Ovary (tissue), 9 donors: ENCODE data around the gene ATP6AP1. TPM values are rescaled to one million over a fixed set of nuclear protein-coding genes. Genes with fewer than 3 reads are reported as not detected.

Experiments
- DNase-seq, 5 donors: peaks; one replicate each; pipeline ENCODE4 v3.0.0-alpha.2; 2019 to 2020
- H3K27ac ChIP-seq, 2 donors: fragments of 200-600 bp; one replicate each; pipeline versions ENCODE4 v1.5.1 to v1.8.0; 2019 to 2022
- H3K27me3 ChIP-seq: fragments of 200-600 bp; one replicate; pipeline ENCODE4 v1.8.0; 2022
- H3K36me3 ChIP-seq: fragments of 200-600 bp; sonication (generic); one replicate; pipeline ENCODE4 v1.5.1; 2019
- H3K4me1 ChIP-seq: one replicate; pipeline ENCODE4 v1.8.1; 2013; ENCODE audit warnings: mild to moderate bottlenecking, moderate library complexity; ENCODE audit not compliant: insufficient read depth
- H3K4me3 ChIP-seq: fragments of 200-600 bp; sonication (generic); one replicate; pipeline ENCODE4 v1.5.1; 2017
- H3K9me3 ChIP-seq, 2 donors: fragments of 200-600 bp in 1 of 2; sonication (generic) in 1 of 2; one replicate each; pipeline versions ENCODE4 v1.5.1 to v1.8.1; 2013 to 2019; ENCODE audit warnings: mild to moderate bottlenecking in 1 of 2, moderate library complexity in 1 of 2
- CTCF ChIP-seq, 3 donors: fragments of 450-650 bp in 2 of 3; fragments of 200-600 bp in 1 of 3; IDR thresholded peaks; one replicate each; pipeline versions ENCODE4 v1.5.1 to v1.8.0; 2016 to 2022; ENCODE audit warnings: antibody characterized with exemption in 3 of 3, mild to moderate bottlenecking in 1 of 3
- EP300 ChIP-seq: sonication (generic); formaldehyde crosslinking; IDR thresholded peaks from one replicate; pipeline ENCODE4 v1.6.1; 2017; ENCODE audit warnings: antibody characterized with exemption
- POLR2A ChIP-seq: fragments of 450-650 bp; IDR thresholded peaks from one replicate; pipeline ENCODE4 v1.6.1; 2017; ENCODE audit warnings: antibody characterized with exemption, mild to moderate bottlenecking, moderate library complexity
- WGBS, 3 donors: extraction: QIAGEN DNeasy Blood & Tissue Kit in 1 of 3; methylation state at CpG; one replicate each; pipeline versions ENCODE4 v1.1.5 to v1.1.7; 2013 to 2017; 5-methylcytosine and 5-hydroxymethylcytosine counted together
- intact Hi-C, 4 donors: fragments of 100-400 bp; cut with DNase I; formaldehyde crosslinking; loops; one replicate each; pipeline versions ENCODE4 v1.11.0 to v1.15.1; 2022 to 2023
- polyA plus RNA-seq, 2 donors: library from polyadenylated mRNA; stranded (reverse); fragments of 200-250 nt in 1 of 2; fragments of 350-450 nt in 1 of 2; fragmentation: Illumina TruSeq in 1 of 2; extraction: RNeasy Lipid Tissue Mini Kit (QIAGEN cat#74804) in 1 of 2; gene quantifications; one replicate each; pipeline ENCODE4 v1.2.3, GENCODE V29; 2013 to 2014
- total RNA-seq, 7 donors: library from RNA; depleted of rRNA in 2 of 7; stranded (reverse); fragments of >200 nt in 2 of 7; fragmentation: NEBNext Ultra II Directional in 3 of 7; extraction: Animal tissue kit (Norgen Biotek cat#: 25700) in 3 of 7; gene quantifications; one replicate each; pipeline versions ENCODE4 v1.1.0 to v1.2.4, GENCODE V29; 2016 to 2023
- donor health status: DM: no; HTN: no; CAD: no; lungs with moderate emphysema.
- donor health status: DM: no; HTN: no; CAD: no.
- donor health status: Bipolar disorder and iron deficiency.
- donor health status: DM: yes; HTN: yes; CAD: no.
- donor health status: DM: no; HTN: no; CAD: no.
- donor health status: DM: yes; HTN: yes; CAD: no.

ATP6AP1 gene
- total and polyA plus RNA-seq, 9 donors: 29.6 to 77.8 (median 58.6) TPM

GRCh38 chrX:154417157-154417556 is 11.3 kb upstream of the ATP6AP1 start:
- Histone ChIP-seq H3K9me3 (no peaks in the 10 kb centered on the region), H3K36me3 (no peaks in the 10 kb centered on the region), H3K4me1 (no peaks in the 10 kb centered on the region), H3K27me3 (no peaks in the 10 kb centered on the region), H3K27ac (no peak overlapping the region), H3K4me3 (no peak overlapping the region)
- TF ChIP-seq EP300 (no peak), CTCF (IDR thresholded peaks at IDR 0.05) (no peak), POLR2A (no peak)
- intact Hi-C loops: no loop called here
- WGBS, 3 donors: 66 to 71% (median 68%) methylated on average over 7 of the region's 7 CpGs
- DNase-seq: no peak

- WGBS, 3 donors: 80 to 90% (median 80%) methylated on average over 8 of the region's 8 CpGs
- H3K9me3 ChIP-seq: no peaks in the 10 kb centered on the region
- intact Hi-C loops: no loop called here
- H3K4me3 ChIP-seq: no peak overlapping the region
- H3K27ac ChIP-seq: no peak overlapping the region
- H3K4me1 ChIP-seq: no peaks in the 10 kb centered on the region
- DNase-seq: no peak
- H3K27me3 ChIP-seq: no peaks in the 10 kb centered on the region
- H3K36me3 ChIP-seq: no peaks in the 10 kb centered on the region
- TF ChIP-seq POLR2A: no peak
Observed at GRCh38 chrX:154419189-154419588, 9.3 kb upstream of the ATP6AP1 start.

- Histone ChIP-seq H3K9me3 (no peaks in the 10 kb centered on the region), H3K36me3 (no peaks in the 10 kb centered on the region), H3K27ac (no peak overlapping the region), H3K4me1 (no peaks in the 10 kb centered on the region), H3K4me3 (no peak overlapping the region), H3K27me3 (no peaks in the 10 kb centered on the region)
- WGBS, 3 donors: 67 to 70% (median 70%) methylated on average over 19 of the region's 19 CpGs
- DNase-seq: no peak
- intact Hi-C loops: no loop called here
- TF ChIP-seq POLR2A: no peak
- TF ChIP-seq CTCF (IDR thresholded peaks at IDR 0.05): no peak
- TF ChIP-seq EP300: no peak
Observed at GRCh38 chrX:154419688-154420401, 8.6 kb upstream of the ATP6AP1 start.

GRCh38 chrX:154420402-154420756 is 8.1 kb upstream of the ATP6AP1 start:
- Histone ChIP-seq H3K27ac (no peak overlapping the region), H3K9me3 (no peaks in the 10 kb centered on the region), H3K4me1 (no peaks in the 10 kb centered on the region), H3K36me3 (no peaks in the 10 kb centered on the region), H3K4me3 (no peak overlapping the region), H3K27me3 (no peaks in the 10 kb centered on the region)
- peak in 1 of 5 donors; percentile 4 for DNase-seq
- TF ChIP-seq EP300 (no peak), POLR2A (no peak), CTCF (IDR thresholded peaks at IDR 0.05) (no peak)
- intact Hi-C loops: no loop called here
- 81 to 87% (median 84%) methylated on average over 10 of the region's 10 CpGs for WGBS, 3 donors

- no peak for DNase-seq
- Histone ChIP-seq H3K36me3 (no peaks in the 10 kb centered on the region), H3K27ac (no peak overlapping the region), H3K4me1 (no peaks in the 10 kb centered on the region), H3K9me3 (no peaks in the 10 kb centered on the region), H3K4me3 (no peak overlapping the region), H3K27me3 (no peaks in the 10 kb centered on the region)
- intact Hi-C loops: no loop called here
- WGBS, 3 donors: 76 to 83% (median 81%) methylated on average over 13 of the region's 13 CpGs
- TF ChIP-seq CTCF (IDR thresholded peaks at IDR 0.05): no peak
- TF ChIP-seq POLR2A: no peak
- TF ChIP-seq EP300: no peak
Observed at GRCh38 chrX:154426916-154427770, 1.3 kb upstream of the ATP6AP1 start.
